Liver (tissue), 9 donors: ENCODE measurements around the gene ATP13A2. TPM values are rescaled to one million over a fixed set of nuclear protein-coding genes. Genes with fewer than 3 reads are reported as not detected.

Experiments used
- DNase-seq: peaks from one replicate; pipeline ENCODE4 v3.0.0-alpha.2; 2017; ENCODE audit warnings: low spot score
- H3K27ac ChIP-seq, 2 donors: one replicate each; pipeline ENCODE4 v1.7.0; 2013; ENCODE audit warnings: inconsistent platforms in 2 of 2, low read length in 2 of 2, control low read depth in 1 of 2, low read depth in 1 of 2, mild to moderate bottlenecking in 1 of 2
- H3K27me3 ChIP-seq, 4 donors: one replicate each; pipeline versions ENCODE4 v1.6.1 to v1.7.0; 2013; ENCODE audit warnings: low read length in 3 of 4, inconsistent platforms in 1 of 4, mild to moderate bottlenecking in 1 of 4, moderate library complexity in 1 of 4; ENCODE audit not compliant: control insufficient read depth in 4 of 4, insufficient read depth in 4 of 4
- H3K36me3 ChIP-seq, 4 donors: one replicate each; pipeline versions ENCODE4 v1.6.1 to v1.7.0; 2013; ENCODE audit warnings: low read length in 3 of 4, mild to moderate bottlenecking in 3 of 4, low read depth in 1 of 4, moderate library complexity in 1 of 4; ENCODE audit not compliant: control insufficient read depth in 4 of 4, insufficient read depth in 3 of 4
- H3K4me1 ChIP-seq, 4 donors: one replicate each; pipeline versions ENCODE4 v1.6.1 to v1.7.0; 2013; ENCODE audit warnings: low read length in 3 of 4, mild to moderate bottlenecking in 3 of 4, moderate library complexity in 1 of 4; ENCODE audit not compliant: control insufficient read depth in 4 of 4, insufficient read depth in 4 of 4
- H3K4me3 ChIP-seq, 3 donors: one replicate each; pipeline versions ENCODE4 v1.6.1 to v1.7.0; 2013; ENCODE audit warnings: low read length in 3 of 3, control low read depth in 1 of 3, low read depth in 1 of 3, mild to moderate bottlenecking in 1 of 3
- H3K9ac ChIP-seq, 2 donors: one replicate each; pipeline ENCODE4 v1.7.0; 2013; ENCODE audit warnings: low read length in 2 of 2, mild to moderate bottlenecking in 2 of 2, moderate library complexity in 2 of 2, control low read depth in 1 of 2, low read depth in 1 of 2
- H3K9me3 ChIP-seq, 4 donors: one replicate each; pipeline versions ENCODE4 v1.6.1 to v1.7.0; 2013; ENCODE audit warnings: low read length in 3 of 4; ENCODE audit not compliant: control insufficient read depth in 4 of 4
- ATF3 ChIP-seq: IDR thresholded peaks from 2 replicates; pipeline ENCODE4 v1.6.1; 2016; ENCODE audit warnings: antibody characterized with exemption
- CTCF ChIP-seq: fragments of 150-350 bp; IDR thresholded peaks from 2 replicates; pipeline ENCODE4 v1.5.1; 2017; ENCODE audit warnings: improper control_type of control experiment, low read depth, low read length; ENCODE audit not compliant: missing input control
- EGR1 ChIP-seq, 2 donors: IDR thresholded peaks; 2 replicates each; pipeline ENCODE4 v1.6.1; 2016 to 2018; ENCODE audit warnings: antibody characterized with exemption in 2 of 2, low read depth in 2 of 2
- GABPA ChIP-seq, 2 donors: IDR thresholded peaks in 1 of 2; conservative IDR thresholded peaks in 1 of 2; 2 replicates each; pipeline ENCODE4 v1.6.1; 2016; ENCODE audit warnings: antibody characterized with exemption in 2 of 2, mild to moderate bottlenecking in 1 of 2, moderate library complexity in 1 of 2
- JUND ChIP-seq, 2 donors: IDR thresholded peaks; 2 replicates each; pipeline ENCODE4 v1.6.1; 2016; ENCODE audit warnings: antibody characterized with exemption in 2 of 2
- MAX ChIP-seq: IDR thresholded peaks from 2 replicates; pipeline ENCODE4 v1.6.1; 2016; ENCODE audit warnings: antibody characterized with exemption
- NR2F2 ChIP-seq: IDR thresholded peaks from 2 replicates; pipeline ENCODE4 v1.6.1; 2016; ENCODE audit warnings: antibody characterized with exemption
- RAD21 ChIP-seq, 2 donors: IDR thresholded peaks; 2 replicates each; pipeline ENCODE4 v1.6.1; 2016; ENCODE audit warnings: antibody characterized with exemption in 2 of 2, mild to moderate bottlenecking in 2 of 2
- REST ChIP-seq: IDR thresholded peaks from 2 replicates; pipeline ENCODE4 v1.6.1; 2016; ENCODE audit warnings: antibody characterized with exemption, mild to moderate bottlenecking
- RXRA ChIP-seq, 2 donors: IDR thresholded peaks; 2 replicates each; pipeline ENCODE4 v1.6.1; 2017 to 2018; ENCODE audit warnings: antibody characterized with exemption in 2 of 2, mild to moderate bottlenecking in 1 of 2
- SP1 ChIP-seq: IDR thresholded peaks from 2 replicates; pipeline ENCODE4 v1.6.1; 2018; ENCODE audit warnings: antibody characterized with exemption, mild to moderate bottlenecking
- TAF1 ChIP-seq: conservative IDR thresholded peaks from 2 replicates; pipeline ENCODE4 v1.6.1; 2016; ENCODE audit warnings: antibody characterized with exemption, mild to moderate bottlenecking
- YY1 ChIP-seq: IDR thresholded peaks from 2 replicates; pipeline ENCODE4 v1.6.1; 2016; ENCODE audit warnings: antibody characterized with exemption, mild to moderate bottlenecking
- WGBS: extraction: QIAGEN DNeasy Blood & Tissue Kit; methylation state at CpG from one replicate; pipeline ENCODE4 v1.1.7; 2013; 5-methylcytosine and 5-hydroxymethylcytosine counted together
- polyA plus RNA-seq, 2 donors: library from polyadenylated mRNA; stranded (reverse) in 1 of 2; unstranded in 1 of 2; fragments of 200-250 nt in 1 of 2; fragments of >200 nt in 1 of 2; fragmentation: Nextera tagmentation in 1 of 2; extraction: Ambion mirVana in 1 of 2; gene quantifications; one replicate each; pipeline versions ENCODE4 v1.2.1 to v1.2.3, GENCODE V29; 2013 to 2015
- total RNA-seq, 2 donors: library from RNA; depleted of rRNA; stranded (reverse); fragments of >200 nt; gene quantifications; one replicate each; pipeline ENCODE4 v1.2.3, GENCODE V29; 2014
- donor health status: healthy.
- donor health status: healthy.
- donor health status: healthy.
- donor health status: healthy.
- donor health status: healthy.

Gene ATP13A2
- total and polyA plus RNA-seq, 4 donors = 2.4 to 12.2 (median 8.1) TPM

- Histone ChIP-seq H3K4me3 (no peak overlapping the region), H3K27ac (no peak overlapping the region), H3K36me3 (no peaks in the 10 kb centered on the region), H3K9ac (no peak overlapping the region), H3K9me3 (no peaks in the 10 kb centered on the region), H3K27me3 (no peaks in the 10 kb centered on the region), H3K4me1 (peaks cover 4 to 18% (median 16%) of the 10 kb centered on the region in 4 donors)
- TF ChIP-seq NR2F2 (no peak), MAX (no peak), JUND (IDR thresholded peaks at IDR 0.05) (no peak), RAD21 (IDR thresholded peaks at IDR 0.05) (no peak), RXRA (IDR thresholded peaks at IDR 0.05) (no peak)
- WGBS = 90% methylated on average over 4 of the region's 4 CpGs
- DNase-seq = no peak
These were observed 44.8 kb upstream of the ATP13A2 start for GRCh38 chr1:17056551-17056950.

GRCh38 chr1:17055801-17056200 lies 44.1 kb upstream of the ATP13A2 start:
- Histone ChIP-seq H3K9ac (no peak overlapping the region), H3K27me3 (no peaks in the 10 kb centered on the region), H3K27ac (no peak overlapping the region), H3K9me3 (no peaks in the 10 kb centered on the region), H3K4me3 (no peak overlapping the region), H3K4me1 (peaks cover 4 to 23% (median 17%) of the 10 kb centered on the region in 4 donors), H3K36me3 (no peaks in the 10 kb centered on the region)
- WGBS = 96% methylated on average over 7 of the region's 7 CpGs
- TF ChIP-seq TAF1 (no peak), MAX (no peak), NR2F2 (no peak), GABPA (IDR thresholded peaks at IDR 0.05 in 1 of 2, conservative IDR thresholded peaks at IDR 0.05 in 1 of 2) (no peak), YY1 (no peak), REST (no peak), ATF3 (no peak), SP1 (no peak), EGR1 (IDR thresholded peaks at IDR 0.05; ENCODE audit: low read depth in 2 of 2) (no peak), CTCF (no peak), JUND (IDR thresholded peaks at IDR 0.05) (no peak), RXRA (IDR thresholded peaks at IDR 0.05) (no peak)
- DNase-seq = no peak
